ENCODE results near the gene DRAXIN.

DNA sequence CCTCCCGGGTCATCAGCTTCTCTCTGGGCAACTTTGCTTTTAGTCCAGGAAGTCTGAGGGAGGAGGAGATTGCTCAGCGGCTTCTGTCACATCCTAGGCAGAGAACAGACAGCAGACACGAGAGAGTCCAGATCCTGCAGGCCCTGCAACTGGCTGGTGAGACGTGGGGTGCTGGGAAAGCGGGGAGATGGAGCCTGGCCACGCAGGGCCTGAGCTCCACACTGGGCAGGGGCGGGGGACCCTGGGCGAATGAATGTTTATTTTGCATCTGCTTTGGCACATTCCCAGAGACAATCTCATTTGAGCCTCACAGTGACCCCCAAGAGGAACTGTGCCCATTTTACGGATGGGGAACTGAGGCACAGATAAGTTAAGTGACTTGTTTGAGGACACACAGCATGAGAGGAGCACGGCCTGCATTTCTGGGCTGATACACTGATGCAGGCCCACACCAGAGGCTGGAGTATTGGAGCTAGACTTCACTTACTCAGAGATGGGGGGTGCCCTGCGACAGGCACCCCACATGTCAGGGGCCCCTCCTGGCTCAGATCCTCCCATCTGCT lies 80.1 kb downstream of the DRAXIN start:
- TF ChIP-seq GATA2 (IDR thresholded peaks at IDR 0.05; ENCODE audit: low read depth, low read length) = no peak
- no peak for TF ChIP-seq GATA3 (IDR thresholded peaks at IDR 0.05; ENCODE audit: low read depth, low read length)

Data from SH-SY5Y (cell line).